RWPE1 (cell line): ENCODE measurements around the gene AP2B1.

Source experiments
- CTCF ChIA-PET: fragments of 350-600 bp; sonication (Branson Sonifier 250); formaldehyde crosslinking; extraction: SDS; loops from one replicate; lab custom pipeline; 2021; lab: Yijun Ruan, JAX
- POLR2A ChIA-PET: fragments of 400-600 bp; formaldehyde crosslinking; extraction: SDS; loops from one replicate; lab custom pipeline; 2020; ENCODE audit warnings: antibody characterized with exemption; ENCODE audit not compliant: low non-redundant PET; lab: Yijun Ruan, JAX
- DNase-seq: peaks from one replicate; pipeline ENCODE4 v3.0.0; 2012; ENCODE audit warnings: low spot score
- H3K27ac ChIP-seq: fragments of 450-650 bp; 2 replicates; pipeline ENCODE4 v1.5.1; 2017
- TF ChIP-seq, protein P1 (sequence below): fragments of 450-650 bp; conservative IDR thresholded peaks from 2 replicates; pipeline ENCODE4 v1.5.1; 2017; ENCODE audit warnings: low read depth, mild to moderate bottlenecking

The AP2B1 gene

DNA sequence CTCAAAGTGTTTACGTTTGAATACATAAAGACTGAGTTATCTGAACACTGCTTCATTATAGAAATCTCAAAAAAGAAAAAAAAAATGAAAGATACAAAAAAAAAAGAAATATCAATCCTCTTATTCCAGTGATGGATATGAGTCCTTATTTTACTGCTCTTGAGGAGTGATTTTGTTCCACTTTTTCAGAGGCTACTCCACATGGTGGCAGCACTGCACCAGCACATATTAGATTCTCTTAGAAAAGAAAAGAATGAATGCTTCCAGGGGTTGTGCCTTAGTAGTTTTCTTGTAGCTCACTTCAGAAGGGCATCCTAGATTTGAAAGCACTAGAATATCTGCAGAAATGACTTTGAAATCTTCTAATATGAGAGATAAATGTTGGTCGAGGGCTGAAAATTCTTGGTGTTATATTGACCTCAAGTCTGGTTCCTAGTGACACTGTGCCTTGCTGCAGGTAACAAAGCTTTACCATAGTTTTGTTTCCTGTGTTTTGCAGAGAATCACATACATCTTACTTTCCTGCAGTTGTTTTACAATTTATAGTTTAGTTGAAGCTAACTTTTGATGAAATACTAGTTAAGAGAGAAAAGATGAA is 25.9 kb downstream of the AP2B1 start:
- DNase-seq: peak; percentile 13
- TF ChIP-seq, protein P1, sequence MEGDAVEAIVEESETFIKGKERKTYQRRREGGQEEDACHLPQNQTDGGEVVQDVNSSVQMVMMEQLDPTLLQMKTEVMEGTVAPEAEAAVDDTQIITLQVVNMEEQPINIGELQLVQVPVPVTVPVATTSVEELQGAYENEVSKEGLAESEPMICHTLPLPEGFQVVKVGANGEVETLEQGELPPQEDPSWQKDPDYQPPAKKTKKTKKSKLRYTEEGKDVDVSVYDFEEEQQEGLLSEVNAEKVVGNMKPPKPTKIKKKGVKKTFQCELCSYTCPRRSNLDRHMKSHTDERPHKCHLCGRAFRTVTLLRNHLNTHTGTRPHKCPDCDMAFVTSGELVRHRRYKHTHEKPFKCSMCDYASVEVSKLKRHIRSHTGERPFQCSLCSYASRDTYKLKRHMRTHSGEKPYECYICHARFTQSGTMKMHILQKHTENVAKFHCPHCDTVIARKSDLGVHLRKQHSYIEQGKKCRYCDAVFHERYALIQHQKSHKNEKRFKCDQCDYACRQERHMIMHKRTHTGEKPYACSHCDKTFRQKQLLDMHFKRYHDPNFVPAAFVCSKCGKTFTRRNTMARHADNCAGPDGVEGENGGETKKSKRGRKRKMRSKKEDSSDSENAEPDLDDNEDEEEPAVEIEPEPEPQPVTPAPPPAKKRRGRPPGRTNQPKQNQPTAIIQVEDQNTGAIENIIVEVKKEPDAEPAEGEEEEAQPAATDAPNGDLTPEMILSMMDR: peak; percentile 77
- POLR2A ChIA-PET: no interaction called here

DNA sequence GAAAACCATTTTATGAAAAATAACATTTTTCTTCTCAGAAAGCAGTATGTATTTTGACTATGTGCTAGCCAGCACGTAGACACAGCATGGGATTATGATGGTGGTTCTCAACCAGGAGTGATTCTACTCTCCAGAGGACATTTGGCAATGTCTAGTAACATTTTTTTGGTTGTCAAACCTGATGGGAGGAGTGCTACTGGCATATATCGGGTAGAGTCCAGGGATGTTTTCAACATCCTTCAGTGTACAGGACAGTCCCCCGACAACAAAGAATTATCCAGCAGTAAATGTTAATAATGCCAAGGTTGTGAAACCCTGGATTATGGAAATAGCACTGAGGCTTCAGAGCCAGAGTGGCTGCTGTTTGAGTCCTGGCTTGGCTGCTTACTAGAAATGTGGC is 27.7 kb downstream of the AP2B1 start:
- ChIA-PET POLR2A (no interaction called here), CTCF (interaction anchor here (5.0 kb wide), 1 partner anchor 133 kb away, joined by 64 read pairs; no protein-coding TSS in a partner anchor)
- no peak overlapping the region for H3K27ac ChIP-seq
- DNase-seq: no peak
- TF ChIP-seq, protein P1: no peak

More for the DNA sequence above, 25.9 kb downstream of the AP2B1 start:
- CTCF ChIA-PET: interaction anchor here (0.6 to 5.0 kb wide), 13 partner anchors 8 to 922 kb away, joined by 3 to 64 read pairs (median 5); partner anchors contain the start of genes MYO19 and PIGW
- no peak overlapping the region for H3K27ac ChIP-seq

DNA sequence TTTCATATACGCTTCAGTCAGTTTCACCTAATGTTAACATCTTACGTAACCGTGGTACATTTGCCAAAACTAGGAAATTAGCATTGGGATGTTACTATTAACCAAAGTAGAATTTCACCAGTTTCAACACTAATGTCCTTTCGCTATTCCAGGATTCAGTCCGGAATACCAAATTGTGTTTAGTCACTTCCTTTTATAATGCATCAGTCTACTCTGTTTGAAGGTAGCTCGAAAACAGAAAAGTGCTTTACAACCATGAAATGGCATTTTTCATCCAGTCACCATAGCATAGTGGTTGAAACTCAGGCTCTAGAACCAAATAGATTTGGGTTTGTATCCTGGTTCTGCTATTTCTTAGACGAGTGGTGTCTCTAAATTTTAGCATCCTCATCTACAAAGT is 29.4 kb downstream of the AP2B1 start:
- TF ChIP-seq, protein P1: no peak
- DNase-seq: no peak
- CTCF ChIA-PET: no interaction called here
- H3K27ac ChIP-seq: no peak overlapping the region
- POLR2A ChIA-PET: no interaction called here

DNA sequence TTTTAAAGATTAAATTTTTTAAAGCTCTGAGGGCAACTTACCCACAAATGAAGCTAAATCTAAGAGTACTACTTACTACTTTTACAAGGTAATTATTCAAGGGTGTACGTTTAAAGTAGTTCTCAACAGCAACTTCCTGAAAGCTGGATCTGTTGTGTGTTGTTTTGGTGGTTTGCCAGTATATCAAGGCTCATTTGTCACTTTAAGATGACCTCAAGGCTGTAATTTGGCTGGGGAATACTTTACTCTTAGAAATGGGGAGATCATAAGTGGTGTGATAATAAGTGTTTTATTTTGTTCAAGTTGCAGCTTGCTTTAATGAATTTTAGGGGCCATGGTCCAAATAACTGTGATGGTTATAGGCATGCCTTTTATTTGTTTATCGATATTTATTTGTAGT is 30.4 kb downstream of the AP2B1 start:
- CTCF ChIA-PET: interaction anchor here (0.9 kb wide), 1 partner anchor 130 kb away, joined by 5 read pairs; no protein-coding TSS in a partner anchor
- TF ChIP-seq, protein P1: no peak
- POLR2A ChIA-PET: interaction anchor here (0.7 kb wide), 1 partner anchor 130 kb away, joined by 3 read pairs; no protein-coding TSS in a partner anchor
- DNase-seq: no peak
- no peak overlapping the region for H3K27ac ChIP-seq

DNA sequence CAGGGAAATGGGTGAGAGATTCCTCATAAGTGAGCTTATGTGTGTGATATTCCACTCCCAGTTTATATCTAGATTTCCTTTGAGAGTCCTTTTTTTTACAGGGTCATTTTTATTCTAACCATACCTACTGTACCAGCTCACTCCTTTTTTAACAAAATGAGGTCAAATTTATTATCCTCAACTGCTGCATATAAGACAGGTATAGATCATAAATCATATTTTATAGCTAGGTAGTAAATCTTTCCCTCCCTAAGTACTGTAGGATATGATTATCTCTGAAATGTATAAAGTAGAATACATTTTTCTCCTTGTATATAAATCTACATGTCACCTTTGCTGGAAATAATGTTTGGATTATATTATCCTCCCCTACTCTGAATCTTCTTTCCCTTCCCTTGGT is 31.5 kb downstream of the AP2B1 start:
- TF ChIP-seq, protein P1: no peak
- H3K27ac ChIP-seq: no peak overlapping the region
- DNase-seq: no peak
- ChIA-PET CTCF (no interaction called here), POLR2A (no interaction called here)

DNA sequence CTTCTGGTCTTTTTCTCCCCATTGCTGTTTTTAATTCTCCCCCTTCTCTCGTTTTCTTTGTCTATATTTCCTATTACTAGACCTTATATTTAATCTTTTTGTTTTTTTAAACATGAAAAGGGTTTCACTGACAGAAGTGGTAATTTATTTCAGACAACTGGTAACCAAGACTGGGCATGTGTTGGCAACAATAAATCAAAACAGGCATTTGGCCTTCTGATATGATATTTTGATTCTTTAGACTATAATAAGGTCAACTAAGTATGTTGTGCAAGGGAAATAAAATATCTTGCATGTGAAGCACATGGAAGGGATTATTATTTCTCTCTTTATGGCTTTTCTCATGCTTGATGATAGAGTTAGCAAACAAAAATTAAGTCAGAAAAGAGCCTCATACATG is 34.6 kb downstream of the AP2B1 start:
- no peak overlapping the region for H3K27ac ChIP-seq
- TF ChIP-seq, protein P1: no peak
- DNase-seq: no peak
- ChIA-PET POLR2A (no interaction called here), CTCF (no interaction called here)
